Measurements from ENCODE around the gene ATG9B.

Gene ATG9B

GRCh38 chr7:150976529-150977381 is 47.5 kb downstream of the ATG9B start:
- Histone ChIP-seq H3K27ac (ENCODE audit: extremely low read depth, low read depth, low read length) (no peak overlapping the region), H3K36me3 (ENCODE audit: control insufficient read depth in 2 of 2, insufficient read depth in 1 of 2, low read length in 2 of 2) (no peaks in the 10 kb centered on the region), H3K4me1 (ENCODE audit: control insufficient read depth, insufficient read depth, low read length) (no peaks in the 10 kb centered on the region; the same call in 1 of the 2 replicates), H3K4me3 (ENCODE audit: low read depth, low read length) (no peak overlapping the region), H3K9me3 (ENCODE audit: control insufficient read depth, insufficient read depth, low read depth, low read length) (no peaks in the 10 kb centered on the region)
- TF ChIP-seq ZNF394 (tag by site-specific recombination; IDR thresholded peaks at IDR 0.05; ENCODE audit: borderline replicate concordance) (no peak), ZXDB (tag by site-specific recombination; IDR thresholded peaks at IDR 0.05) (no peak), SP3 (tag by site-specific recombination; IDR thresholded peaks at IDR 0.05) (peak; percentile 75), ZNF76 (tag by site-specific recombination; IDR thresholded peaks at IDR 0.05; ENCODE audit: borderline replicate concordance, low read depth) (0 out of 2 replicates have a peak, but pooled peaks have one; percentile 13), SP2 (tag by site-specific recombination; IDR thresholded peaks at IDR 0.05) (peak; percentile 36; the same call in 1 of the 2 replicates), ZFHX2 (tag by site-specific recombination; conservative IDR thresholded peaks at IDR 0.05) (peak; percentile 60), KLF1 (tag by site-specific recombination; IDR thresholded peaks at IDR 0.05) (peak; percentile 82), GLIS2 (tag by site-specific recombination; IDR thresholded peaks at IDR 0.05) (0 out of 2 replicates have a peak, but pooled peaks have one; percentile 52), ZNF626 (tag by site-specific recombination; IDR thresholded peaks at IDR 0.05) (no peak), ZBTB17 (tag by site-specific recombination; IDR thresholded peaks at IDR 0.05) (0 out of 2 replicates have a peak, but pooled peaks have one; percentile 22), EGR2 (tag by site-specific recombination; IDR thresholded peaks at IDR 0.05; ENCODE audit: low read depth) (peak; percentile 41; the same call in 1 of the 2 replicates), FEZF1 (tag by site-specific recombination; IDR thresholded peaks at IDR 0.05) (no peak)
- TF ChIP-seq, protein P1, sequence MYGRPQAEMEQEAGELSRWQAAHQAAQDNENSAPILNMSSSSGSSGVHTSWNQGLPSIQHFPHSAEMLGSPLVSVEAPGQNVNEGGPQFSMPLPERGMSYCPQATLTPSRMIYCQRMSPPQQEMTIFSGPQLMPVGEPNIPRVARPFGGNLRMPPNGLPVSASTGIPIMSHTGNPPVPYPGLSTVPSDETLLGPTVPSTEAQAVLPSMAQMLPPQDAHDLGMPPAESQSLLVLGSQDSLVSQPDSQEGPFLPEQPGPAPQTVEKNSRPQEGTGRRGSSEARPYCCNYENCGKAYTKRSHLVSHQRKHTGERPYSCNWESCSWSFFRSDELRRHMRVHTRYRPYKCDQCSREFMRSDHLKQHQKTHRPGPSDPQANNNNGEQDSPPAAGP (tag by site-specific recombination; IDR thresholded peaks at IDR 0.05): 0 out of 2 replicates have a peak, but pooled peaks have one; percentile 43
- POLR2A ChIA-PET: no interaction called here
- CTCF ChIA-PET: interaction anchor here (0.5 to 2.7 kb wide), 9 partner anchors 8 to 89 kb away, joined by 3 to 21 read pairs (median 4); no protein-coding TSS in a partner anchor

DNA sequence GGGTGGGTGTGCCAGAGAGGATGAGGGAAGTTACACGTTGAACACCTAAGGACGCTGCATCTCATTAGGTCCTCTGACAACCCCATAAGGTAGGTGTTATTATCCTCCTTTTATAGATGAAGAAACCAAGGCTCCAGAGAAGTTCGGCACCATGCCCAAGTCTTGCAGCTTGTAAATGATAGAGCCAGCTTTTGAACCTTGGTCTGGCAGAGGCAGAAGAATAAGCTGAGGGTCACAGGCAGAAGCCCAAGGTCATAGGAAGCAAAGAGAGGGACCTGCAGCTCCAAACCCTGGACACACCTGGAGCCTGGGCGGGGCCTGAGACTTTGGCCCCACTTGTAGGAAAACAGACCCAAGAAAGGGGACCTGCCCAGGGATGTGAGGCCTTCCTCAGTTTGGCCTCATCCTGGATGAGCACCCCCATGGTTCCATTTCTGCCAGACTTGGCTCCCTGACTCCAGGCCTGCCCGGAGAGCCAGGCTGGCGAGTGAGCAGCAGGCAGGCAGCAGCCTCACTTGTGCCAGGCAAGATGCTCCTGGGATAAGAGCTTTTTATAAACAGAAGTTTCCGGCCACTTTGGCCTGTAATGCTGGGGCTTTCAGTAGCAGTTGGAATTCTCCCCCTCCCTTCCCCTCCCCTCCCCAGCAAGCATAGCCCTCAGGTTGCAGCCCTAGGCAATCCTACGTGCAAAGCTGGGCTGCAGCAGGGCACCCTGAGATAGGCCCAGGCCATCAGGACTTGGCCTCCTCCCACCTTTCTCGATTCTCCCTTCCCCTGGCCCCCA is 48.6 kb downstream of the ATG9B start:
- no peaks in the 10 kb centered on the region; the same call in 1 of the 2 replicates for H3K4me1 ChIP-seq (ENCODE audit: control insufficient read depth, insufficient read depth, low read length)
- POLR2A ChIA-PET: no interaction called here
- no peak overlapping the region; the same call in 1 of the 2 replicates for H3K4me3 ChIP-seq (ENCODE audit: low read depth, low read length)
- CTCF ChIA-PET: interaction anchor here (0.5 to 2.7 kb wide), 9 partner anchors 8 to 1408 kb away, joined by 3 to 21 read pairs (median 4); no protein-coding TSS in a partner anchor
- no peaks in the 10 kb centered on the region for H3K36me3 ChIP-seq (ENCODE audit: control insufficient read depth in 2 of 2, insufficient read depth in 1 of 2, low read length in 2 of 2)
- H3K9me3 ChIP-seq (ENCODE audit: control insufficient read depth, insufficient read depth, low read depth, low read length): no peaks in the 10 kb centered on the region
- H3K27ac ChIP-seq (ENCODE audit: extremely low read depth, low read depth, low read length): no peak overlapping the region
- TF ChIP-seq ZNF155 (tag by site-specific recombination; IDR thresholded peaks at IDR 0.05) (no peak), ZNF830 (tag by site-specific recombination; IDR thresholded peaks at IDR 0.05; ENCODE audit: low read depth) (no peak), ZBTB49 (tag by site-specific recombination; IDR thresholded peaks at IDR 0.05; ENCODE audit: low read depth) (no peak), ZNF501 (tag by site-specific recombination; IDR thresholded peaks at IDR 0.05) (no peak), SP2 (tag by site-specific recombination; IDR thresholded peaks at IDR 0.05) (no peak), ZNF514 (tag by site-specific recombination; IDR thresholded peaks at IDR 0.05) (no peak), ZNF555 (tag by site-specific recombination; conservative IDR thresholded peaks at IDR 0.05) (no peak), ZNF76 (tag by site-specific recombination; IDR thresholded peaks at IDR 0.05; ENCODE audit: borderline replicate concordance, low read depth) (no peak), ZNF16 (tag by site-specific recombination; IDR thresholded peaks at IDR 0.05; ENCODE audit: low read depth) (no peak), EGR2 (tag by site-specific recombination; IDR thresholded peaks at IDR 0.05; ENCODE audit: low read depth) (no peak), WT1 (tag by site-specific recombination; IDR thresholded peaks at IDR 0.05) (no peak)

Measured in HEK293 (cell line).